HG02759 (cell line): ENCODE measurements around the gene RACK1.
A peak's percentile ranks its signal among the peaks of the same experiment; 100 is the strongest.

Source experiments
- ATAC-seq: cut with Tn5 transposase; IDR thresholded peaks from one replicate; pipeline ENCODE4 v1.9.1; 2021; ENCODE audit warnings: mild to moderate bottlenecking, moderate library complexity; ENCODE audit not compliant: unreplicated experiment

Gene RACK1

DNA sequence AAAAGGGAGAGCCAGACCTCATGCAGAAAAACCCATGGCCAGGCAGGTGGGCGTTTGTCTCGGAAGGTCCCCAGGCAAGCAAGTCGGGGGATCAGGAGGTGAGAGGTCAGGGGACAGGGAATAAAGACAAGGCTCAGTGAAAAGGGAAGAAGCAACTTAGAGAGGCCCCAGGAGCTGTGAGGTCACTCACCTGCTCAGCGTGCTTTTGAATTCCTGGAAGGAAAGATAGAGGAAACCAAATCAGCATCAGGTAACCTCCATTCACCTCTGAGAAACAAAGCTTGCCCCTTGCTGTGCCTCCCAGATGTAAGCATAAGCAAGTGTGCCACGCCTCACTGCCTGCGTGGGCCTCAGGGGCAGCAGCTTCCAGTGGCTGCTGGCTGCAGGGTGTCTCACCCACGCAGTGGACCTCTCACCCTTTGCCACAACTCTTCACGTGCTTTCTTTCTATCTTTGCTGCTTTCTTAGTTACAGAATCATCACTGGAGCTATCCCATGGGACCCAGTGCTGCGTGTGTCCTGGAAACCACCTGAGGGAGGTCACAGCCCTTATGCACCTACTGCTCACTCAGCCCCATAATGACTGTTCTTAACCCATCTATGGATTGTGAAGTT lies 44.7 kb downstream of the RACK1 start:
- peak; percentile 76 for ATAC-seq

DNA sequence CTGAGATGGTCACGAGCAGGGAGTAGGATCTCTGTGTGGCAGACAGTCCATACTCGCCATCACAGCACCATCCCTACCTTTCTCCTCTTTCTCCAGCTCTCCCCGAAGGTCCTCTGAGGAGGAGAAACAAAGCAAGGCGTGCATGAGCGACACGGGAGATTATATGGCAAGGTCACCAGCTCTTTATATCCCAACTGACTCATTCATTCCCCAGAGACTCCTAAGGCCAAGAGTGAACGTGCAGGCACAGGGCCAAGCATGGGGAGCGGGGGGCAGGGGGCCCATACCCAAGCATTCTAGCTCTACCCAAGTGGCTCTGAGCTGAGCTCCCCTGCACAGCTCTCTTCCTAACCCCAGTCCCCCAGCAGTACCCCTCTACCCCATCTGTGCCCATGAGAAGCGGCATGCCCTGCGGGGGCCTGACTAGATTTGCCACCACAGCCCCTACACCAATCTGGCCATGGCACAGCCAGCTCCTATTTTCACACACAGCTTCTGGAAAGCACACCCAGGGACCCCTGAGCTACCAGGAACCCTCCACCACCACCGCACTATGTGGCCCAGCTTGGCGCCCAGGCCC lies 45.5 kb downstream of the RACK1 start:
- no peak for ATAC-seq

DNA sequence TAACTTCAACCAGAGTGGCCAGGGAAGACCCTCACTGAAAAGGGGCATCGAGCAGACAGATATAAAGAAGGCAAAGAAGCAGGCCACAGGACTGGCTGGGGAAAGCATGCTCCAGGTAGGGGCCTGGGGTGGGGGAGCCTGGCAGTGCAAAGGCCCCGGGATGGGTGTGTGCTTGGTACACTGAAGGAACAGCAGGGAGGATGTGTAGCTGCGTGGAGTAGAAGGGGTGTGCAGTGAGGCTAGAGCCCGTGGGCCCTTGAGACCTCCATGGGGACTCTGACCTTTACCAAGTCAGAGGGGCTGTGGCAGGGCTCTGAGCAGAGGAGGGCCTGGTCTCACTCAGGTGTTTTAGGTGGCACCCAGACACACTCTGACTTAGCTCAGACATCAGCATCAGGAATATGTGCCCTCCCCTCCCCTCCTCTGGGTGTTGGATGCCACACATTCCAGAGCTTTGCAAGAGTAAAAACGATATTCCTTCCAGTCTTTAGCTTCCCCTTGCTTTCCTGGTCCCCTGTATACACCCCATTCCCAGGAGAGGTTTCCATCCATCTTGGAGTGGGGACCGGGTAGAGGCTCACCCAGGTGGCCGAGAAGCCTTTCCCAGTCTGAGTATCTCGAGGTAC lies 46.3 kb downstream of the RACK1 start:
- no peak for ATAC-seq

DNA sequence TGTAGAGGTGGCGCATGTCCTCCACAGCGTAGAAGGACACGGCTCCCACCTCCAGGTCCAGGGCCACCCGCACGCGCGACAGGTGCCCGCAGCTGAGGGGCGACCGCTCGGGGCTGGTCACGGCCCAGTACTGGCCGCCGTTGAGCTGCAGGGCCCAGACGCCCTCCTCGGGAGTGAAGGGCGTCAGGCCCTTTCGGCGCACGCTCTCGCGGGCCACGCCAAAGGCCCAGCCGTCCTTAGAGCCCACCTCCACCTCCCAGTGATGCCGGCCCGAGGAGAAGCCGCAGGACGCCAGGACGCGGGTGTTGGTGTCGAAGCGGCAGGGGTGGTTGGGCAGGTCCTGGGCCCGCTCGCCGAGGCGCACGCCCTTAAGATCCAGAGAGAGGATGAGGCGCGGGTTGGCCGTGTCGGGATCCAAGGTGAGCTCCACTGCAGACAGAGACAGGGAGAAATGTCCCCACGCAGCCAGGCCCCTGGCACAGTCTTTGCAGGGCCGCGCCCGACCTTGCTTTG lies 48.4 kb downstream of the RACK1 start:
- no peak for ATAC-seq

DNA sequence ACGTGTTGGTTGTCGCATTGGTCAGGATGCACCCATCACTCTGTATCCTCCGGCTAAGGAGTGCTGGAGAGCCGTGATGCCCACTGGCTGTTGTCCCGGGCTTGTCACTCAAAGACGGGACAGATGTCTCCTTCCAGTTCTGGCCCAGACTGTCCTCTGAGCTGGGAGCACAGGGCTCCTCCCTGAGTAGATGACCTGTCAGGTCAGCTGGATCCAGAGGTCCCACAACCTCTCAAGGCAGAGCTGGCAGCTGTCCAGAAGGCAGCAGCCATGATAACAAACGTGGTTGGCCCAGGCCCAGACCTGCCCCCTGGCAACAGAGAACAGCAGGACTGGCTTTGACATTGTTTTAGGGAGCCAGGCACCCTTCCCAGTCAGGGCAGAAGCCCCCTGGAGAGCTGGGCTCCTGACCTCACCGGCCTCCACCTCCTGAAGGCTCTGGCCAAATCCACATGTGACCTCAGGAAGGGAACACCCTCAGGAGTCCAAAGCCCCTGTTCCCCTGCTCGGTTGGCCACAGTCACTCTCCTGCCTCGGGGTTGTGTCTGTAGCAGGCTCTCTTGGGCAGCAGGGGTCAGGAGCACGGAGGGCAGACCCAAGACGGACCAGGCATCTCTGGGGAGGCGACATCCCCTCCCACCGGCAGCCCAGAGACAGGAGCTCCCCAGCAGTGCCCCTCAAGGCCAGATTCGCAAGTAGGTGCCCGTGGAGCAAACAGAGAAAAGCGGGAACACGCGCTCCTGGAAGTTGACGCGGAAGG lies 49.0 kb downstream of the RACK1 start:
- ATAC-seq, result no peak

DNA sequence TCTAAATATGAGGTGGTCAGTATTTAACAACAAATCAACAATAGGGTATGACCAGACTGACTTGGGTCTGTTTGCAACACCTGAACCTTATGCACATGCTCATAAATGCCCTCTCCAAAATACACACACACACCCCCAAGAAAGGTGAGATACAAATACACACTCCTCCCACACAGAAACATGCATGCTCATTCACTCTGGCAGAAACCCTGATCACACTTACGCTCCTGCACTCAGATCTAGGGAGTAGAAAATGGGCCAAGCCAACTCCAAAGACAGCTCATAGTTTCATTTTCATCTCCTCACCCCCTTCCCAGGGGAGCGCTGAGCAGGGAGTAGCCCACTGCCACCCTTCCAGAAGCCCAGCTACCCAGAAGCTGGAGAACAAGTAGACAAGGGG lies 50.0 kb downstream of the RACK1 start:
- ATAC-seq, result no peak

DNA sequence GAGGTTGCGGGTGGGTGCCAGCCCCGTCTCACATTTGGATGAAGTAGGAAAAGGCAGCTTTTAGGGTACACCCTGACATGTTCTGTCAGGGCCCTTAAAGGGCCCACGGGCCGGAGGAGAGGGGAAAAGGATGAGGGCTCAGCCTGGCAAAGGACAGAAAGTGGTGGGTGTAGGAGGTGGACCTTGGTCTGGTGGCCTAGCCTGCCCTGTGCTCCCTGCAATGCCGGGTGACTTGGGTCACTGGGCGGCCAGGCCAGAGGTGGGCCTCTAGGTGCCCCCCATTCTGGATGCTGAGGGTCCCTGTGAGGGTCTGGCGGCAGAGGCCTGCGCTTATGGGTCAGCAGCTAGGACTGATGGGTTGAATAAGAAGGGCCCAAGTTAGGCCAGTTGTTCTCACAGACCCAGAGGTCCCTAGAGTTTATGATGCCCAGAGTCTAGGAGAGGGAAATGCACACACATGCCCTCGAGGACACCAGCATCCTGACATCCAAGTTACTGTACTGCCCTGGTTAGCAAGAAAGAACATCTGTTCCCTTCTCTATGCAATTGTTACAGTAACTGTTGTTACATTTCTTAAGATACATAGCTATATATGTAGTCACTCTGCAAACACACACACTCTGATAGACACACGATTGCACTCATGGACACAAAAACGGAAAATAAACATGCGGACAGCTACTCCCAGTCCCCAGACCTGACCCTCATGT lies 51.2 kb downstream of the RACK1 start:
- ATAC-seq, result no peak

DNA sequence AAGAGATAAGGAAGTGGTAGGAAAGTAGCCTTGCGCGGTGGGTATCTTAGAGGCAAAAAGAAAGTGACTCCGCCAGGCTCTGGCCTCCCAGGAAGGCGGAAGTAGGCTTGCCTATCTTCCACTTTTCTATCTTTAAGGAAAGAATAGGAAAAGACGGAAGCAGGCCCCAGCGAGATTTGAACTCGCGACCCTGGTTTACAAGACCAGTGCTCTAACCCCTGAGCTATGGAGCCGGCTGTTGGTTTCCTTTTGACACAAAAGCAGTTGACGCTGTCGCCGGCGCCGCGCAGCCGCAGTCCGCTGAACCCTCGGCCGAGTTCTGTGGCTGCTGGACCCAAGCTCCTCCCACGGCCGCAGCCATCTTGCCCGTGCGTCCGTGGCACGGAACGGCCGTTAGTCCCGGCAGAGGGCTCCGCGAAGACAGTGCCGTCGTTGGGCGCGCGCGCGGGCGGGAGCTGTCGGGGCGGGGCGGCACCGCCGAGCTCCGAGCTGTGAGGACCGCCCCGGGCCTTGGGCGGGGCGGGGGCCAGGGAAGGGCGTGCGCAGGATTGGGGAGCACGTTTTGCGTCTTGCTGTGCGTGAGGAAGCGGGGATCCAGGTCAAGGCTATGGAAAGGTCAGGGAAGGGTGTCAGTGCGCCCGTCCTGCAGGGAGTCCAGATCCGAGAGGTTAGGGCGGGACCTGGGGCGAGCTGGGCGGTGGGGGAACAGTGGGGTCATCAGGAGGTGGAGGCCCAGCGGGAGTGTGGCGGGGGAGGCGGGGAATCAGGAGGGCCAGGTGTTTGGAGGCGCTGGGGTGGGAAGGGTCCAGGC lies 52.0 kb downstream of the RACK1 start:
- ATAC-seq, result peak; percentile 72

DNA sequence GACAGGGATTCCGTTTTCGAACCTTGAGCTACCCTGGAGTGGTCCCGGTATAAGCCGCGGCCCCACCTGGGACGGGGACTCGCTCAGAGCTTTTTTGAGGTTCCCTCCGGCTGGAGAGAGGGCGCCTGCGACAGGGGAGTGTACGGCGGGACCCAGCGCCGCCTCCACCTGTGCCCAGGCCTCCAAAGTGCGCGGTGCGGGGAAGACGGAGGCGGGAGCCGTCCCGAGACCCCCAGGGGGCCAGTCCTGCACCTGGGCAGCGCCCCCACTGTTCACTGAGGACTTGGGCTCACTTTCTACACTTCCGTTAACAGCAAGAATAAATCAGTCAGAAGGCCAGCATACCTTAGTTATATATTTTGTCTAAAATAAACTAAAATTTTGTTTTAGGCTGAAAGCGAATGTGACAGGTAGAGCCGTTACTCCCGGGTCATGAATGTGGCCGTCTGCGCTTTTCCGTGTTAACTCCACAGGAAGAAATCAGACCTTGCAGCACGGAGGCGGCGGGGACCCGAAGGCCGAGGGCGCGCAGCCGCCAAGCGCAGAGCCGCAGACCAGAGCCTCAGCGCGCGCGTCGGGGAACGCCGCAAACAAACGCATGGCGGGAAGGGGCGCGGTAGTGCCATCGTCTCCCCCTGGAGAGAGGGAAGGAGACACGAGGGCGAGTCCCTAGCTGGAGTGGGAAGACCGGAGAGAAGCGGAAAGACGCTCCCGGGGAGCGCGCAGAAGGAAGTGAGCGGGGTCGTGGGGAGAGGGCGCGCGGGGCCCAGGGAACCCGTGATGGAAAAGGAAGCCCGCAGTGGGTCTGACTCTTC lies 52.8 kb downstream of the RACK1 start:
- ATAC-seq, result peak; percentile 7

DNA sequence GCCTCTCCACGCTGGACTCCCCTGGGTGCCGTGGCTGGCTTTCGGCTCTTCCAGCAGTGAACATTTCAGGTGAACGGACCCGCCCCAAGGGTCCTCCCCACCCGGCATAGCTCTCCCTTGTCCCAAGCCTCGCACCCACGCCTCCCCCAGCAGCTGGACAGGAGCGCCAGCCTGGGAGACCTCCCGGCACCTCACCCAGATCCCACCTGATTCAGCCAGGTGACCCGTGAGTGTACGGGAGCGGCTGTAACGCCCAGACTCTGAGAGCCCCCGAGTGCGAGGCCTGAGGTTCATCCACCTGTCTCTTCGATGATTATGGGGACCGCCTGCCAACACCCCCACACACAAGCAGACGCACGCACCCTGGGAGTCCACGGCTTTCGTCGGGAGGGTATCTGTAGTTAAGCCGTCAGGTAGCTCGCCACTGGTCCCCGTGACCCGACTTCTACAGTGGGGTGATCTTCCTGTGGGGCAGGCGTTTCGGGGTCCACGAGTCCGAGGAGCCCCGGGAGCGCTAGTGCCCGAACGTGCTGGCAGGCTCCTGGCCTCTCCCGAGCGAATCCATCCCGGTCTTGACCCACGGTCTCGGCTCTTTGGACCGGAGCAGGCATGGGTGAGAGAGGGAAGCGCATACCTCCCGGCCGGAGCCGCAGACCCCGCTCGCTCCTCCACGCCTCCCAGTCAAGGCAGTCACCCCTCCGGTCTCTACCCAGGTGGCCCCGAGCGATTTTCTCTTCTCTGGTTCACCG lies 53.6 kb downstream of the RACK1 start:
- ATAC-seq, result no peak

DNA sequence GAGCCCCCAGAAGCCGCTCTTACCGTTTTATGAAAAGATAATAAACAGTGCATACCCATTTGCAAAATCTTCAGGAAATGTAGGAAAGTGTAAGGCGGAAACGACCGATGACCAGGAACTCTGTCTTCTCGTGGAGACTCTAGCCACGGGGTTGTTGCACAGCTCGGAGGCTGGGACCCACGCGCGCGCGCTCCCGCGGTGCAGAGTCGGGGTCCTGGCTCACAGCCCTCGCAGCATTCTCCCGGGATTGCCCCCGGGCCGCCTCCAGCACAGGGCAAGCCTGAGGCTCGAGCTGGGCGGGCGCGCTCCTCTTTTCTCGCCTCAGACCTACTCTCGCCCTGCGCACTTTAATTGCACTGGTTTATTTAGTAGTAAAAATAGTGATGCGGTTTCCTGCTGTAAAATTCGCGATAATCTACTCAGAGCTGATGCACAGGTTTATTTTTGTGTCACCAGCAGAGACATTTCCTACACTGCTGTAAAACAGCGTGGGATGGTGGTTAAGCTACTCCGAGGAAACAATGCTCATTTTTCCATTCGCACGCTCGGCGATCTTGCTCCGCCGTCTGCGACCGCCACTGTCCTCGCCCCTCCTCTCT lies 54.2 kb downstream of the RACK1 start:
- no peak for ATAC-seq

DNA sequence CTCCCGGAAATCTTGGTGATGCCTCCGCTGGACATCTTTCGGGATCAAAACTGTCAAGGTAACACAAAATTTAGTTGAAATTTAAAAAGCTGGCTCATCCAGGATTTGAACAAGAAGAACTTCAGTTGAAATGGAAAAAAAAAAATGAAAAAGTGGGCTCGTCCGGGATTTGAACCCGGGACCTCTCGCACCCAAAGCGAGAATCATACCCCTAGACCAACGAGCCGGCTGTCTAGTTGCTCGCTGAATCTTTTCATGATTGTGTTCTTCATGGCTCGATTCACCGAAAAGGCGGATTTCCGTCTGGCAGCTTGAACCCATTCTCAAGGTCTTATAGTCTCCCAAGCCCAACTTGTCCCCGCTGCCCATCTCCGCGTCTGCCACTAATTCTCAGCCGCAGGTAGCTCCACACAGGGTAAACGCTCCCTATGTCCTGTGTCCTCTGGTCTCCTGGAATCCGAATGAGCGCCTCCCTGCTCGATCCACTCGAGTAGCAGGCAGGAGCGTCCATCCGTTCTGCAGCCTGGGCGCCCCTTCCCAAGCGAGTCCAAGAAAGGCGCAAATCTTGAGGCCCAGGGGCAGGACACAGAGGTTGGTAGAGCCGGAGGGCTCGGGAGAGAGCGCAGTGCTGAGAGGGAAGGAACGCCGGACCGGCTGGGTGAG lies 54.9 kb downstream of the RACK1 start:
- ATAC-seq, result no peak

DNA sequence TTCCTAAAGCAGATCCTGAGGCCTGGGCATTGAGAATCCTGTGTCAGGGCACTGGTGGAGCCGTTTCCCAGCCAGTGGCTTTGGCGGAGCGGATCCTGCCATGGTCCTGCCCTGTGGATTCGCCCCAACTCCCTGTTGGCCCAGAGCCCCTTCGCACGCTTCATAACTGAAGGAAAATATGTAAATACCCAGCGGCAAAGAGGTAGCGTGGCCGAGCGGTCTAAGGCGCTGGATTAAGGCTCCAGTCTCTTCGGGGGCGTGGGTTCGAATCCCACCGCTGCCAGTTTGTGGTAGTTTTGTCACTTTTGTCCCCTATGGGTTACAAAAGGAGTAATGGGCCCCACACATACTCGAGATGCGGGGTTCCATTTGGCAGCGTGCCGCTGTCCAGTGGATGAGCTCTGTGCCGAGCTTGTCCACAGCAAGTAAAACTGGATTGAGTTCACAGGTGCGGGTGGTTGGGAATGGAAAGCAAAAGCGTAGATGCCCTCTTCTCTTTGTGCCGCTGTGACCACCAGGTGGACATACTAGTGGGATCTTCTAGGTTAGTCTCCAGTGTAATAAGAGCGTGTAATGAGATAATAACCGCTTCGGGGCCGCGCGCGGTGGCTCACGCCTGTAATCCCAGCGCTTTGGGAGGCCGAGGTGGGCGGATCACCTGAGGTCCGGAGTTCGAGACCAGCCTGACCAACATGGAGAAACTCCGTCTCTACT lies 56.0 kb downstream of the RACK1 start:
- no peak for ATAC-seq

DNA sequence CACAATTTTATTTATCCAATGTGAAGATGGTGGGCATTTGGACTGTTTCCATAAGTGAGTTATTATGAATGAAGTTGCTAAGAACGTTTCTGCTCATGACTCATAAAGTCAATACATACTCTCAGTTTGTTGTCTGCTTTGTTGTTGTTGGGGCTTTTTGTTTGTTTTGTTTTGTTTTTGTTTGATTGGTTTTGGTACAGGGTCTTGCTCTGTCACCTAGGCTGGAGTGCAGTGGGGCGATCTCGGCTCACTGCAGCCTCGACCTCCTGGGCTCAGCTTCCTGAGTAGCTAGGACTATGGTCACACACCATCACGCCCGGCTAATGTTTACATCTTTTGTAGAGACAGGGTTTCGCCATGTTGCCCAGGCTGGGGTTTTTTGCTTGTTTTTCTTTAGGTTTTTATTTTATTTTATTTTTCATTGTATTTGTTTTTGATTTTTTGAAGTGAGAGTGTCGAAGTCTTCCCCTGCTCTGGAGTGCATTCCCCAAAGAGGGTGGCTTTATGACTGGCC lies 56.7 kb downstream of the RACK1 start:
- no peak for ATAC-seq
